ENCODE measurements around the gene ARHGEF11. TPM values are rescaled to one million over a fixed set of nuclear protein-coding genes. Genes with fewer than 3 reads are reported as not detected.
A peak's percentile ranks its signal among the peaks of the same experiment; 100 is the strongest.

ARHGEF11 gene
- total and polyA plus RNA-seq, 9 of the 15 experiments (the other 6 are each of a cell fraction or from before 2014, with no cell fraction given): 0.14 to 15.5 (median 9.0) TPM

DNA sequence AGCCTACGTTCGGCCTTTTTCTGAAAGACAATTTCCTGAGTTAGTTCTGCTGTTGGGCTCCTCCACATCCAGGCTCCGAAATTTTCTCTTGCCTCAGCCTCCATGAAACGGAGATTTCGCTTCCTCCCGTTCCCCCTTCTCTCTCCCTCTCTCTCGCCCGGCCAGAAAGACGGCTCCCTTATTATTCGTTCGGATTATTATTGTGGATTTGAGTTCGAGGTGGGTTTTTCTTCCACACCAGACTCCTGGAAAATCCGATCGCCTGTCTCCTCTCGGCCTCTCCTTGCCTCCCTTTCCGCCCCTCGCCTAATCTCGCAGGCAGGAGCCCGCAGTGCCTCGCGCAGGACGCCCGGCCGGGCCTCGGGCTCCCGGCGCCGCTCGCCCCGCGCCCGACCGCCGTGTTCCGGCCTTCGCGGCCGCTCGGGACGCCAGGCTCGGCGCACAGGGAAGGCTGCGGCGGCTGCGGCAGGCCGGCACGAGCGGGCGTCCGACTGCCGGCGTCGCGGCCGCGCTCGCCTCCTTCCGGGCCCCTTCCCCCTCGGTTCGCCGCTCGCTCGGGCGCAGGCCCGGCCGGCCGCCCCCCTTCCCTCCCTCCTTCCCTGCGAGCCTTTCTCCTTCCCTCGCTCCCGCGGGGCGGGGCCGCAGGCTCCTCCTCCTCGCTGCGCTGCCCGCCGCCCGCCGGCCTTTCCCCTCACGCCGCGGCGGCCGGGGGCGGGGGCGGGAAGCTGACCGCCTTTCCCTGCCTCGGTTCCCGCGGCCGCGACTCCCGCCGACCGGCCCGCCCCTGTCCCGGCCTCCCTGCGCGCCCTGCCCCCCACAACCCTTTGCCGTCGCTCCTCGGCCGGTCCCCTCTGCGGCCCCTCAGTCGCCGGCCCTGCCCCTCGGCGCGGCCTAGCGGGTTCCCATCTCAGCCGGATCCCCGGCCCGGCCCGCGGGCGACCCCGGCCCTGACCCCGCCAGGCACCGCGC lies at the start of gene ARHGEF11 (continued):
- TF ChIP-seq RCOR1 (IDR thresholded peaks at IDR 0.05; ENCODE audit: borderline replicate concordance in 1 of 2, low read depth in 2 of 2, low read length in 2 of 2) (0 out of 4 replicates have a peak, but pooled peaks of 1 of the 2 experiments have one; percentile 7), NFYB (IDR thresholded peaks at IDR 0.05; ENCODE audit: extremely low read depth, insufficient read length) (no peak), SMARCC2 (IDR thresholded peaks at IDR 0.05; ENCODE audit: low read depth) (no peak), BCL6 (CRISPR knock-in tag; IDR thresholded peaks at IDR 0.05) (no peak), ZNF75A (CRISPR knock-in tag; IDR thresholded peaks at IDR 0.05) (no peak), MYBL2 (IDR thresholded peaks at IDR 0.05; ENCODE audit: low read depth) (no peak), MYBL2 (CRISPR knock-in tag; IDR thresholded peaks at IDR 0.05; ENCODE audit: borderline replicate concordance) (no peak), ZFX (CRISPR knock-in tag; IDR thresholded peaks at IDR 0.05) (peak; percentile 86), TSC22D4 (tag; IDR thresholded peaks at IDR 0.05) (no peak), HNRNPK (IDR thresholded peaks at IDR 0.05; ENCODE audit: low read depth, low read length, poor library complexity, severe bottlenecking) (no peak), SIRT6 (IDR thresholded peaks at IDR 0.05; ENCODE audit: low read depth, low read length) (no peak), SP1 (CRISPR knock-in tag; IDR thresholded peaks at IDR 0.05) (no peak), RBM25 (IDR thresholded peaks at IDR 0.05; ENCODE audit: low read depth, low read length, severe bottlenecking) (no peak), ZC3H4 (CRISPR knock-in tag; IDR thresholded peaks at IDR 0.05; ENCODE audit: borderline replicate concordance) (peak; percentile 53; the same call in 1 of the 2 replicates), U2AF2 (optimal IDR thresholded peaks at IDR 0.05; ENCODE audit: low read depth, low read length) (no peak), SMAD1 (IDR thresholded peaks at IDR 0.05; ENCODE audit: low read depth, low read length, partially characterized antibody) (no peak), NCOA1 (IDR thresholded peaks at IDR 0.05; ENCODE audit: low read depth) (no peak), POLR2A (conservative IDR thresholded peaks at IDR 0.05) (no peak; the same call in 1 of the 2 replicates), NFIX (CRISPR knock-in tag; IDR thresholded peaks at IDR 0.05; ENCODE audit: low read depth) (no peak), MCM5 (IDR thresholded peaks at IDR 0.05; ENCODE audit: low read depth) (no peak), ILF3 (IDR thresholded peaks at IDR 0.05; ENCODE audit: borderline replicate concordance) (no peak), SMAD3 (CRISPR knock-in tag; conservative IDR thresholded peaks at IDR 0.05) (no peak), IRF2 (CRISPR knock-in tag; IDR thresholded peaks at IDR 0.05) (no peak), ZKSCAN1 (IDR thresholded peaks at IDR 0.05; ENCODE audit: low read depth, low read length) (no peak)
- TF ChIP-seq, protein P1, sequence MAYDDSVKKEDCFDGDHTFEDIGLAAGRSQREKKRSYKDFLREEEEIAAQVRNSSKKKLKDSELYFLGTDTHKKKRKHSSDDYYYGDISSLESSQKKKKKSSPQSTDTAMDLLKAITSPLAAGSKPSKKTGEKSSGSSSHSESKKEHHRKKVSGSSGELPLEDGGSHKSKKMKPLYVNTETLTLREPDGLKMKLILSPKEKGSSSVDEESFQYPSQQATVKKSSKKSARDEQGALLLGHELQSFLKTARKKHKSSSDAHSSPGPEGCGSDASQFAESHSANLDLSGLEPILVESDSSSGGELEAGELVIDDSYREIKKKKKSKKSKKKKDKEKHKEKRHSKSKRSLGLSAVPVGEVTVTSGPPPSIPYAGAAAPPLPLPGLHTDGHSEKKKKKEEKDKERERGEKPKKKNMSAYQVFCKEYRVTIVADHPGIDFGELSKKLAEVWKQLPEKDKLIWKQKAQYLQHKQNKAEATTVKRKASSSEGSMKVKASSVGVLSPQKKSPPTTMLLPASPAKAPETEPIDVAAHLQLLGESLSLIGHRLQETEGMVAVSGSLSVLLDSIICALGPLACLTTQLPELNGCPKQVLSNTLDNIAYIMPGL (CRISPR knock-in tag; IDR thresholded peaks at IDR 0.05): 0 out of 2 replicates have a peak, but pooled peaks have one; percentile 19
- TF ChIP-seq, protein P2, sequence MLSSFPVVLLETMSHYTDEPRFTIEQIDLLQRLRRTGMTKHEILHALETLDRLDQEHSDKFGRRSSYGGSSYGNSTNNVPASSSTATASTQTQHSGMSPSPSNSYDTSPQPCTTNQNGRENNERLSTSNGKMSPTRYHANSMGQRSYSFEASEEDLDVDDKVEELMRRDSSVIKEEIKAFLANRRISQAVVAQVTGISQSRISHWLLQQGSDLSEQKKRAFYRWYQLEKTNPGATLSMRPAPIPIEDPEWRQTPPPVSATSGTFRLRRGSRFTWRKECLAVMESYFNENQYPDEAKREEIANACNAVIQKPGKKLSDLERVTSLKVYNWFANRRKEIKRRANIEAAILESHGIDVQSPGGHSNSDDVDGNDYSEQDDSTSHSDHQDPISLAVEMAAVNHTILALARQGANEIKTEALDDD (IDR thresholded peaks at IDR 0.05): no peak

Data from K562 (cell line).